ENCODE data around the gene SIL1. TPM values are rescaled to one million over a fixed set of nuclear protein-coding genes. Genes with fewer than 3 reads are reported as not detected.

SIL1 gene
- polyA plus RNA-seq, 1 donor (not counting 4 experiments of a cell fraction or from before 2014, with no cell fraction given), result 45.4 TPM

- H3K4me2 ChIP-seq (ENCODE audit: control insufficient read depth, extremely low read depth, insufficient read depth, low read depth, low read length), result no peak overlapping the region
- H4K20me1 ChIP-seq (ENCODE audit: control insufficient read depth, extremely low read depth, insufficient read depth, low read length), result no peaks in the 10 kb centered on the region
- dilution Hi-C loops (cut with MboI; ENCODE audit: extremely low pct_ligation_motif_present, low sequenced_read_pairs), result no loop called here
- no peak overlapping the region for H2AFZ ChIP-seq (ENCODE audit: control insufficient read depth, low read length)
- H3K9me1 ChIP-seq (ENCODE audit: control insufficient read depth, extremely low read depth, insufficient read depth, low read length), result peaks cover 3% of the 10 kb centered on the region
- peaks cover 29% of the 10 kb centered on the region for H3K4me1 ChIP-seq (ENCODE audit: control insufficient read depth, extremely low read depth, insufficient read depth, low read length)
- no peak overlapping the region for H3K9ac ChIP-seq (ENCODE audit: control insufficient read depth, extremely low read depth, insufficient read depth, low read length)
- H3K36me3 ChIP-seq (ENCODE audit: control insufficient read depth in 2 of 2, extremely low read depth in 1 of 2, insufficient read depth in 2 of 2, low read length in 2 of 2), result peaks cover 17 to 19% of the 10 kb centered on the region in 2 experiments
- H3K27ac ChIP-seq (ENCODE audit: control insufficient read depth, insufficient read depth, low read length), result no peak overlapping the region
- H3K79me2 ChIP-seq (ENCODE audit: control insufficient read depth, insufficient read depth, low read length), result no peaks in the 10 kb centered on the region
- TF ChIP-seq CTCF (optimal IDR thresholded peaks at IDR 0.05 in 1 of 3, IDR thresholded peaks at IDR 0.05 in 1 of 3, conservative IDR thresholded peaks at IDR 0.05 in 1 of 3; ENCODE audit: extremely low read depth in 1 of 3, insufficient read depth in 2 of 3, low read length in 3 of 3) (no peak), EZH2 (IDR thresholded peaks at IDR 0.05; ENCODE audit: low read length) (no peak)
- DNase-seq (ENCODE audit: low read depth, low spot score) (no peak), FAIRE-seq (no peak)
- H3K9me3 ChIP-seq (ENCODE audit: control insufficient read depth, low read depth, low read length), result no peaks in the 10 kb centered on the region
- H3K27me3 ChIP-seq (ENCODE audit: control insufficient read depth, extremely low read depth, insufficient read depth, low read length), result no peaks in the 10 kb centered on the region
- no peak overlapping the region for H3K4me3 ChIP-seq (ENCODE audit: control insufficient read depth in 2 of 3, extremely low read depth in 1 of 3, insufficient read depth in 2 of 3, low read depth in 1 of 3, low read length in 3 of 3)
Measured at GRCh38 chr5:138901716-138902115, 296.5 kb downstream of the SIL1 start.

GRCh38 chr5:138900281-138900965 lies 297.7 kb downstream of the SIL1 start:
- no peaks in the 10 kb centered on the region for H3K27me3 ChIP-seq (ENCODE audit: control insufficient read depth, extremely low read depth, insufficient read depth, low read length)
- peaks cover 3% of the 10 kb centered on the region for H3K9me1 ChIP-seq (ENCODE audit: control insufficient read depth, extremely low read depth, insufficient read depth, low read length)
- no peaks in the 10 kb centered on the region for H3K79me2 ChIP-seq (ENCODE audit: control insufficient read depth, insufficient read depth, low read length)
- peaks cover 9 to 16% of the 10 kb centered on the region in 2 experiments for H3K36me3 ChIP-seq (ENCODE audit: control insufficient read depth in 2 of 2, extremely low read depth in 1 of 2, insufficient read depth in 2 of 2, low read length in 2 of 2)
- peak overlapping the region in 1 of 3 experiments; percentile 11 for H3K4me3 ChIP-seq (ENCODE audit: control insufficient read depth in 2 of 3, extremely low read depth in 1 of 3, insufficient read depth in 2 of 3, low read depth in 1 of 3, low read length in 3 of 3)
- H3K4me1 ChIP-seq (ENCODE audit: control insufficient read depth, extremely low read depth, insufficient read depth, low read length), result peaks cover 29% of the 10 kb centered on the region
- H4K20me1 ChIP-seq (ENCODE audit: control insufficient read depth, extremely low read depth, insufficient read depth, low read length), result no peaks in the 10 kb centered on the region
- peak overlapping the region; percentile 54 for H3K27ac ChIP-seq (ENCODE audit: control insufficient read depth, insufficient read depth, low read length)
- peak overlapping the region; percentile 29 for H3K9ac ChIP-seq (ENCODE audit: control insufficient read depth, extremely low read depth, insufficient read depth, low read length)
- H3K4me2 ChIP-seq (ENCODE audit: control insufficient read depth, extremely low read depth, insufficient read depth, low read depth, low read length), result peak overlapping the region; percentile 44
- FAIRE-seq (peak; percentile 69), DNase-seq (ENCODE audit: low read depth, low spot score) (no peak)
- H3K9me3 ChIP-seq (ENCODE audit: control insufficient read depth, low read depth, low read length), result no peaks in the 10 kb centered on the region
- no peak overlapping the region for H2AFZ ChIP-seq (ENCODE audit: control insufficient read depth, low read length)
- dilution Hi-C loops (cut with MboI; ENCODE audit: extremely low pct_ligation_motif_present, low sequenced_read_pairs), result no loop called here
- no peak for TF ChIP-seq CTCF (optimal IDR thresholded peaks at IDR 0.05 in 1 of 3, IDR thresholded peaks at IDR 0.05 in 1 of 3, conservative IDR thresholded peaks at IDR 0.05 in 1 of 3; ENCODE audit: extremely low read depth in 1 of 3, insufficient read depth in 2 of 3, low read length in 3 of 3)
- no peak for TF ChIP-seq EZH2 (IDR thresholded peaks at IDR 0.05; ENCODE audit: low read length)
